PFSK-1 (cell line): ENCODE results near the gene GAB3.

Source experiments
- POLR2AphosphoS5 ChIP-seq: IDR thresholded peaks from 2 replicates; pipeline ENCODE4 v1.6.1; 2012; ENCODE audit warnings: low read depth, mild to moderate bottlenecking, control low read depth, low read length, moderate library complexity
- REST ChIP-seq, 2 experiments: IDR thresholded peaks; 2 replicates each; pipeline versions ENCODE4 v1.6.1 to v1.8.0; 2011 to 2012; ENCODE audit warnings: low read depth in 2 of 2, low read length in 2 of 2, control low read depth in 1 of 2, inconsistent platforms in 1 of 2, mild to moderate bottlenecking in 1 of 2, moderate library complexity in 1 of 2; ENCODE audit not compliant: insufficient read depth in 1 of 2
- TAF1 ChIP-seq: IDR thresholded peaks from 2 replicates; pipeline ENCODE4 v1.6.1; 2012; ENCODE audit warnings: low read length, control low read depth, borderline replicate concordance; ENCODE audit not compliant: insufficient read depth

- TF ChIP-seq POLR2AphosphoS5 (no peak), REST (IDR thresholded peaks at IDR 0.05; ENCODE audit: insufficient read depth in 1 of 2, low read depth in 2 of 2, low read length in 2 of 2) (no peak), TAF1 (no peak)
These were observed 7.8 kb upstream of the GAB3 start for GRCh38 chrX:154758696-154759095.
